Mesendoderm (in vitro differentiated cells): ENCODE data around the gene ERMAP.

ENCODE experiments used
- DNase-seq: peaks from one replicate; pipeline ENCODE4 v3.0.0; 2013
- H2AK5ac ChIP-seq: 2 replicates; pipeline ENCODE4 v1.6.1; 2013; ENCODE audit warnings: low read length, inconsistent platforms
- H2BK120ac ChIP-seq: 2 replicates; pipeline ENCODE4 v1.6.1; 2013; ENCODE audit warnings: low read depth, mild to moderate bottlenecking, low read length, moderate library complexity, mixed read lengths
- H2BK15ac ChIP-seq: replicated peaks from 2 replicates; pipeline ENCODE4 v1.6.1; 2013; ENCODE audit warnings: low read depth, mild to moderate bottlenecking, moderate library complexity
- H2BK5ac ChIP-seq: 2 replicates; pipeline ENCODE4 v1.6.1; 2013; ENCODE audit warnings: low read length, inconsistent platforms
- H3K18ac ChIP-seq: 2 replicates; pipeline ENCODE4 v1.6.1; 2013; ENCODE audit warnings: mild to moderate bottlenecking, low read length, mixed read lengths
- H3K23ac ChIP-seq: one replicate; pipeline ENCODE4 v1.6.1; 2013; ENCODE audit warnings: low read length
- H3K27ac ChIP-seq: 2 replicates; pipeline ENCODE4 v1.5.1; 2013; ENCODE audit warnings: low read depth, mild to moderate bottlenecking, inconsistent platforms, low read length, moderate library complexity
- H3K27me3 ChIP-seq: 2 replicates; pipeline ENCODE4 v1.6.1; 2013; ENCODE audit warnings: low read length, control low read depth, mild to moderate bottlenecking, inconsistent platforms; ENCODE audit not compliant: insufficient read depth, poor library complexity
- H3K36me3 ChIP-seq: 2 replicates; pipeline ENCODE4 v1.6.1; 2013; ENCODE audit warnings: low read length, inconsistent platforms; ENCODE audit not compliant: control insufficient read depth, insufficient read depth
- H3K4ac ChIP-seq: one replicate; pipeline ENCODE4 v1.6.1; 2013; ENCODE audit warnings: low read depth, mild to moderate bottlenecking, low read length, moderate library complexity
- H3K4me1 ChIP-seq: 2 replicates; pipeline ENCODE4 v1.6.1; 2013; ENCODE audit warnings: low read depth, low read length, inconsistent platforms; ENCODE audit not compliant: control insufficient read depth
- H3K4me2 ChIP-seq: 2 replicates; pipeline ENCODE4 v1.6.1; 2013; ENCODE audit warnings: low read length
- H3K4me3 ChIP-seq: 2 replicates; pipeline ENCODE4 v1.5.1; 2013; ENCODE audit warnings: mild to moderate bottlenecking, low read length
- H3K56ac ChIP-seq: one replicate; pipeline ENCODE4 v1.6.1; 2013; ENCODE audit warnings: low read length
- H3K79me1 ChIP-seq: 2 replicates; pipeline ENCODE4 v1.6.1; 2013; ENCODE audit warnings: low read length, inconsistent platforms
- H3K79me2 ChIP-seq: 2 replicates; pipeline ENCODE4 v1.6.1; 2013; ENCODE audit warnings: mild to moderate bottlenecking, low read length; ENCODE audit not compliant: control insufficient read depth, insufficient read depth
- H3K9ac ChIP-seq: 2 replicates; pipeline ENCODE4 v1.6.1; 2013; ENCODE audit warnings: low read length, inconsistent platforms
- H4K5ac ChIP-seq: one replicate; pipeline ENCODE4 v1.6.1; 2013; ENCODE audit warnings: low read length
- H4K8ac ChIP-seq: one replicate; pipeline ENCODE4 v1.6.1; 2013; ENCODE audit warnings: low read depth, mild to moderate bottlenecking, control low read depth, low read length, moderate library complexity
- WGBS: extraction: QIAGEN DNeasy Blood & Tissue Kit; methylation state at CpG from one replicate; pipeline ENCODE4 v1.1.7; 2013; ENCODE audit warnings: low lambda C conversion rate, missing lambda C conversion rate; ENCODE audit not compliant: insufficient coverage; ENCODE audit errors: extremely low coverage; 5-methylcytosine and 5-hydroxymethylcytosine counted together

The ERMAP gene

GRCh38 chr1:42815941-42816584, 859 bp upstream of the ERMAP start:
- H3K79me1 ChIP-seq: peaks cover 2% of the 10 kb centered on the region
- no peak overlapping the region for H3K27ac ChIP-seq
- H4K8ac ChIP-seq: no peak overlapping the region
- H2AK5ac ChIP-seq: peak overlapping the region; percentile 85
- no peaks in the 10 kb centered on the region for H3K27me3 ChIP-seq
- peak overlapping the region; percentile 91 for H3K4me3 ChIP-seq
- no peak overlapping the region for H2BK120ac ChIP-seq
- peak overlapping the region; percentile 89 for H3K9ac ChIP-seq
- H3K4me2 ChIP-seq: peak overlapping the region; percentile 57
- no peak overlapping the region for H3K23ac ChIP-seq
- H3K4me1 ChIP-seq: peaks cover 3% of the 10 kb centered on the region
- H3K79me2 ChIP-seq: no peaks in the 10 kb centered on the region
- H3K4ac ChIP-seq: no peak overlapping the region
- peak overlapping the region; percentile 98 for H3K56ac ChIP-seq
- H2BK5ac ChIP-seq: no peak overlapping the region
- peak overlapping the region; percentile 34 for H3K18ac ChIP-seq
- no peak overlapping the region for H2BK15ac ChIP-seq
- no peaks in the 10 kb centered on the region for H3K36me3 ChIP-seq
- WGBS: no CpG with 5 or more reads among the region's 7 CpGs
- DNase-seq: peak; percentile 70
- H4K5ac ChIP-seq: no peak overlapping the region

DNA sequence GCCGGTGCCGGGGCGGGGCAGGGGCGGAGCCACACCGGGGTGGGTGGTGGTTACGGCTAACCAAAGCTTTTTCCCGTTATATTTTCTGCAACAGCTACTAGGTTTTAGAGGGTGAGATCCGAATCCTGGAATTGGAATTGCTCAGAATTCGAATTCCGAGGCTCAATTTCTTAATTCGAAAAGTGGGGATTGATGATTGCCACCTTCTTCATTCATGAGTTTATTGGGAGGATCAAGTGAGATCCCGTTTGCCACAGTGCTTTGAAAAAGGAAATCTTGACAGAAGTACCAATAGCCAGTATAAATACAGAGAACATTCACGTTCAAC, 482 bp downstream of the ERMAP start:
- H3K4me2 ChIP-seq: peak overlapping the region; percentile 72
- H3K79me2 ChIP-seq: no peaks in the 10 kb centered on the region
- no peak overlapping the region for H3K56ac ChIP-seq
- H2AK5ac ChIP-seq: no peak overlapping the region
- no peaks in the 10 kb centered on the region for H3K27me3 ChIP-seq
- peak overlapping the region; percentile 62 for H3K9ac ChIP-seq
- no peak overlapping the region for H3K23ac ChIP-seq
- H3K4me3 ChIP-seq: no peak overlapping the region
- no peak overlapping the region for H4K5ac ChIP-seq
- no peak overlapping the region for H3K18ac ChIP-seq
- no peak overlapping the region for H3K27ac ChIP-seq
- peaks cover 3% of the 10 kb centered on the region for H3K4me1 ChIP-seq
- H3K36me3 ChIP-seq: no peaks in the 10 kb centered on the region
- no peak overlapping the region for H2BK5ac ChIP-seq
- H3K4ac ChIP-seq: no peak overlapping the region
- DNase-seq: no peak
- H2BK15ac ChIP-seq: no peak overlapping the region
- WGBS: no CpG with 5 or more reads among the region's 13 CpGs
- no peak overlapping the region for H4K8ac ChIP-seq
- peaks cover 2% of the 10 kb centered on the region for H3K79me1 ChIP-seq
- H2BK120ac ChIP-seq: no peak overlapping the region

DNA sequence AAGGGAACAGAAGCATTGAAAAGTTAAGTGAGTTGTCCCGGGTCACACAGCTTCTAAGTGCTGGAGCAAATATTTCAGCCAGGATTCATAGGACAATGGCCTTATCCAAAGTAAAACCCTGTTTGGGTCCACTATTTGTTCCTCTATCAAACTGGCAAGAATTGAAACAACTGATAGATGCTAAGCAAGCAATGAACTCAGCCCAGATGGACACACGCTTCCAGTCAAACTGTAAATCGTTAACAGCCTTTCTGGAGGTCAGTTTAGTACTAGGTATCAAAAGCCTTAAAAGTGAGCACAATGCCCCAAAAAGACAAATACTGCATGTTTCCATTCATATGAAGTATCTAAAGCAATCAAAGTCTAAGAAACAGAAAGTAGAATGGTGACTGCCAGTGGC, 1.1 kb downstream of the ERMAP start:
- Histone ChIP-seq H3K27ac (no peak overlapping the region), H3K23ac (no peak overlapping the region), H3K56ac (no peak overlapping the region), H2BK5ac (no peak overlapping the region), H3K4ac (no peak overlapping the region), H2AK5ac (no peak overlapping the region), H3K4me2 (no peak overlapping the region), H3K9ac (no peak overlapping the region), H3K4me1 (peaks cover 3% of the 10 kb centered on the region), H2BK120ac (no peak overlapping the region), H3K79me2 (no peaks in the 10 kb centered on the region), H2BK15ac (no peak overlapping the region), H3K18ac (no peak overlapping the region), H3K4me3 (no peak overlapping the region), H3K27me3 (no peaks in the 10 kb centered on the region), H3K36me3 (no peaks in the 10 kb centered on the region), H3K79me1 (peaks cover 2% of the 10 kb centered on the region), H4K5ac (no peak overlapping the region), H4K8ac (no peak overlapping the region)
- no CpG with 5 or more reads among the region's 3 CpGs for WGBS
- DNase-seq: no peak

DNA sequence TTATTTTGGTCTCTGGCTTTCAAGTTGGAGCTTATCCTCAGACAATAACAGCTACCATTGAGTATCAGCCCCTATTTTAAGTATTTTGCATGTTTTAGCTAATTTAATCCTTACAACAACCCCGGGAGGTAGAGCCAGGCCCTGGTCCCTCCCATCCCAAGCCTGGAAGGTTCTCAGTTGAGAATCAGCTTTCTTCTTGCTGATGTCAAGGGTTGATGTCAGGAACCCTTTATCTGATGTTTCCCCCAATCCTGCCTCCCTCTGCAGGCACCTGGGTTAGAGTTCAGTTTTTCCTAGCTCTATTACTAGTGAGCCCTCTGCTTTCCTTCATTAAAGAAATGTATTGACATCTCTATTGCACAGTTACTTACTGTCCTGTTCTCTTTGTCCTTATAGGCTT, 3.9 kb downstream of the ERMAP start:
- no peak overlapping the region for H3K4me2 ChIP-seq
- H3K23ac ChIP-seq: no peak overlapping the region
- H3K36me3 ChIP-seq: no peaks in the 10 kb centered on the region
- no peak overlapping the region for H4K8ac ChIP-seq
- H3K9ac ChIP-seq: no peak overlapping the region
- H4K5ac ChIP-seq: no peak overlapping the region
- no peaks in the 10 kb centered on the region for H3K27me3 ChIP-seq
- H3K27ac ChIP-seq: no peak overlapping the region
- no peaks in the 10 kb centered on the region for H3K79me2 ChIP-seq
- H3K4me3 ChIP-seq: no peak overlapping the region
- H3K18ac ChIP-seq: no peak overlapping the region
- no peak overlapping the region for H2AK5ac ChIP-seq
- peaks cover 3% of the 10 kb centered on the region for H3K4me1 ChIP-seq
- no peak overlapping the region for H3K4ac ChIP-seq
- no CpG with 5 or more reads among the region's 1 CpG for WGBS
- DNase-seq: peak; percentile 52
- no peak overlapping the region for H2BK15ac ChIP-seq
- no peak overlapping the region for H2BK120ac ChIP-seq
- H2BK5ac ChIP-seq: no peak overlapping the region
- peaks cover 2% of the 10 kb centered on the region for H3K79me1 ChIP-seq
- peak overlapping the region; percentile 18 for H3K56ac ChIP-seq

GRCh38 chr1:42821690-42822089, 4.8 kb downstream of the ERMAP start:
- no peaks in the 10 kb centered on the region for H3K36me3 ChIP-seq
- H3K4me1 ChIP-seq: no peaks in the 10 kb centered on the region
- no CpG with 5 or more reads among the region's 2 CpGs for WGBS
- no peak overlapping the region for H2BK15ac ChIP-seq
- H2BK120ac ChIP-seq: no peak overlapping the region
- no peak overlapping the region for H3K23ac ChIP-seq
- H3K79me1 ChIP-seq: no peaks in the 10 kb centered on the region
- no peak overlapping the region for H4K8ac ChIP-seq
- H2AK5ac ChIP-seq: no peak overlapping the region
- H3K56ac ChIP-seq: no peak overlapping the region
- H3K4ac ChIP-seq: no peak overlapping the region
- H3K4me3 ChIP-seq: no peak overlapping the region
- no peak overlapping the region for H2BK5ac ChIP-seq
- no peak overlapping the region for H3K18ac ChIP-seq
- DNase-seq: no peak
- no peak overlapping the region for H3K27ac ChIP-seq
- no peak overlapping the region for H3K9ac ChIP-seq
- H3K79me2 ChIP-seq: no peaks in the 10 kb centered on the region
- no peak overlapping the region for H3K4me2 ChIP-seq
- no peaks in the 10 kb centered on the region for H3K27me3 ChIP-seq
- H4K5ac ChIP-seq: no peak overlapping the region

DNA sequence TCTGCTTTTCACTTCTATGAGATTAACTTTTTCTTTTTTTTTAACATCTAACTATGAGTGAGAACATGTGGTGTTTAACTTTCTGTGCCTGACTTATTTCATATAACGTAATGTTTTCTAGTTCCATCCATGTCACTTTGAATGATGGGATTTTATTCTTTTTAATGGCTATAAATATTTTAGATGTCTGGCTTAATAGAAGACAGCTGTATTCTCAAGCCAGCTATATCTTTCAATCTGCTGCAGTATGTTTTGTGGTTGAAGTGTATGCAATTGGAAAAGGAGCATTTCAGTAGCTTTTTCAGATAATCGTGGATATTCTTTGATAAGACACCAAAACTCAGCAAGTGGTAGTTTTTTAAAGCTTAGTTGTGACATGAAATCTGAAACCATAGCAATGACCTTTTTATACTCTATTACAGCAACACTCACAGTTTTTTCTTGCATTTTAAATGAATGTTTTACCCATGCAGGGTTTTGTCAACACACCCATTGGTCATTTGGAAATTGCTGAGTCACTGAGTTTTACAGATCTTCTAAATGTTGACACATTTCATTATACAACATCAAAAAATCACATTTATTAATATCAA, 6.0 kb downstream of the ERMAP start:
- no peak overlapping the region for H4K8ac ChIP-seq
- H3K4ac ChIP-seq: no peak overlapping the region
- no peak overlapping the region for H2BK15ac ChIP-seq
- no peaks in the 10 kb centered on the region for H3K27me3 ChIP-seq
- H3K23ac ChIP-seq: no peak overlapping the region
- no peak overlapping the region for H4K5ac ChIP-seq
- H3K27ac ChIP-seq: no peak overlapping the region
- H3K56ac ChIP-seq: no peak overlapping the region
- H3K36me3 ChIP-seq: no peaks in the 10 kb centered on the region
- H3K4me2 ChIP-seq: no peak overlapping the region
- WGBS: no CpG with 5 or more reads among the region's 2 CpGs
- DNase-seq: no peak
- no peak overlapping the region for H3K4me3 ChIP-seq
- no peak overlapping the region for H2AK5ac ChIP-seq
- H2BK5ac ChIP-seq: no peak overlapping the region
- no peak overlapping the region for H3K9ac ChIP-seq
- H3K18ac ChIP-seq: no peak overlapping the region
- no peaks in the 10 kb centered on the region for H3K79me2 ChIP-seq
- H3K4me1 ChIP-seq: no peaks in the 10 kb centered on the region
- H3K79me1 ChIP-seq: no peaks in the 10 kb centered on the region
- no peak overlapping the region for H2BK120ac ChIP-seq
